Colonic mucosa (tissue), 4 donors: ENCODE results near the gene AGL. TPM values are rescaled to one million over a fixed set of nuclear protein-coding genes. Genes with fewer than 3 reads are reported as not detected.

Experiments
- DNase-seq: peaks from one replicate; pipeline ENCODE4 v3.0.0-alpha.2; 2020
- H3K27ac ChIP-seq: fragments of 200-600 bp; one replicate; pipeline ENCODE4 v1.8.0; 2021
- H3K27me3 ChIP-seq: fragments of 200-600 bp; one replicate; pipeline ENCODE4 v1.8.0; 2021
- H3K36me3 ChIP-seq: fragments of 200-600 bp; one replicate; pipeline ENCODE4 v1.8.0; 2021
- H3K4me1 ChIP-seq: fragments of 200-600 bp; one replicate; pipeline ENCODE4 v1.8.0; 2021; ENCODE audit warnings: mild to moderate bottlenecking
- H3K4me3 ChIP-seq: fragments of 200-600 bp; one replicate; pipeline ENCODE4 v1.8.0; 2021
- H3K9ac ChIP-seq, 2 donors: one replicate each; pipeline ENCODE4 v1.7.0; 2013; ENCODE audit warnings: control low read depth in 2 of 2, low read depth in 2 of 2, low read length in 2 of 2
- H3K9me3 ChIP-seq: fragments of 200-600 bp; one replicate; pipeline ENCODE4 v1.8.0; 2021
- intact Hi-C: fragments of 100-400 bp; cut with DNase I; formaldehyde crosslinking; loops from one replicate; pipeline ENCODE4 v1.14.1; 2022
- total RNA-seq, 2 donors: library from RNA; stranded (reverse); fragmentation: NEBNext Ultra II Directional in 1 of 2; extraction: Animal tissue kit (Norgen Biotek cat#: 25700) in 1 of 2; gene quantifications; one replicate each; pipeline ENCODE4 v1.2.1, GENCODE V29; 2021
- TF ChIP-seq, protein P1 (sequence below): fragments of 200-600 bp; IDR thresholded peaks from one replicate; pipeline ENCODE4 v1.8.0; 2022; ENCODE audit warnings: antibody characterized with exemption, mild to moderate bottlenecking
- donor health status: healthy.
- donor health status: DM: no; HTN: no; CAD: no.
- donor health status: DM: no; HTN: no; CAD: no.

Gene AGL
- total RNA-seq, 2 donors from 2014 or later = 17.9 to 27.5 TPM

GRCh38 chr1:99867682-99868081 lies 17.5 kb downstream of the AGL start:
- Histone ChIP-seq H3K4me3 (no peak overlapping the region), H3K27me3 (no peaks in the 10 kb centered on the region), H3K9ac (no peak overlapping the region), H3K27ac (no peak overlapping the region), H3K36me3 (no peaks in the 10 kb centered on the region), H3K4me1 (no peaks in the 10 kb centered on the region), H3K9me3 (no peaks in the 10 kb centered on the region)
- DNase-seq = no peak
- TF ChIP-seq, protein P1, sequence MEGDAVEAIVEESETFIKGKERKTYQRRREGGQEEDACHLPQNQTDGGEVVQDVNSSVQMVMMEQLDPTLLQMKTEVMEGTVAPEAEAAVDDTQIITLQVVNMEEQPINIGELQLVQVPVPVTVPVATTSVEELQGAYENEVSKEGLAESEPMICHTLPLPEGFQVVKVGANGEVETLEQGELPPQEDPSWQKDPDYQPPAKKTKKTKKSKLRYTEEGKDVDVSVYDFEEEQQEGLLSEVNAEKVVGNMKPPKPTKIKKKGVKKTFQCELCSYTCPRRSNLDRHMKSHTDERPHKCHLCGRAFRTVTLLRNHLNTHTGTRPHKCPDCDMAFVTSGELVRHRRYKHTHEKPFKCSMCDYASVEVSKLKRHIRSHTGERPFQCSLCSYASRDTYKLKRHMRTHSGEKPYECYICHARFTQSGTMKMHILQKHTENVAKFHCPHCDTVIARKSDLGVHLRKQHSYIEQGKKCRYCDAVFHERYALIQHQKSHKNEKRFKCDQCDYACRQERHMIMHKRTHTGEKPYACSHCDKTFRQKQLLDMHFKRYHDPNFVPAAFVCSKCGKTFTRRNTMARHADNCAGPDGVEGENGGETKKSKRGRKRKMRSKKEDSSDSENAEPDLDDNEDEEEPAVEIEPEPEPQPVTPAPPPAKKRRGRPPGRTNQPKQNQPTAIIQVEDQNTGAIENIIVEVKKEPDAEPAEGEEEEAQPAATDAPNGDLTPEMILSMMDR = no peak
- intact Hi-C loops = no loop called here

DNA sequence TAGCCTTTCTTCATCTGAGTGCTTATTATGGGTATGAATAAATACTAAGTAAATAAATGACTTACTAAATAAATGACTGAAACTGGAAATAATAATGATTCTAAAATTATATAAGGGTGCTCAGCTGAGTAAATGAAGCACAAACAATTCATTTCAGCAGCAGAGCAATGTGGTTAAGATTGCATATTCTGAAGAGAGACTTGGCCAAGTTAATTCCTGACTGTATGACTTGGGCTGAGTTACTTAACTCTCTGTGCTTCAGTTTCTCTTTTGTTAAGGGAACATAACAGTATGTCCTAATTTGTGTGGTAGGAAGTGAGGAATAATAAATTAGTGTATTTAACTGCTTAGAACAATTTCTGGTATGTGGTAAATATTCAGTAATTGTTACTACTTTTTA lies 19.1 kb downstream of the AGL start:
- DNase-seq = no peak
- Histone ChIP-seq H3K36me3 (no peaks in the 10 kb centered on the region), H3K4me3 (no peak overlapping the region), H3K9me3 (no peaks in the 10 kb centered on the region), H3K27me3 (no peaks in the 10 kb centered on the region), H3K9ac (no peak overlapping the region), H3K27ac (no peak overlapping the region), H3K4me1 (no peaks in the 10 kb centered on the region)
- TF ChIP-seq, protein P1 = no peak
- intact Hi-C loops = no loop called here

DNA sequence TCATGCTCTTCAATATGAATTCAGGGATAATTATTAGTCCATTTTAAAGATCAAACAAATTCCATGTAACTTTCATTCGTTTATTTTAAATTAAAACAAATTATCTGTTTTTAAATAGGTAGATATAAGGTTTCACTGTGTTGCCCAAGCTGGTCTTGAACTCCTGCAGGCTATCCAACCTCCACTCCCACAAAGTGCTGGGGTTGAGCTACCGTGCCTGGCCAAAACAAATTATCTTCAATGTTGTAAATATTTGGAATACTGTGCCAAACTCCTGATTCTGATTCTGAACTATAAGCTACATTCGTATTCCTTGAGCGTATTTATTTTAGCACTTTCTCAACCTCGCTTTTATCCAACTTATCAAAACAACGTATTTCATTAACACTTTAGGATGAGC lies 19.6 kb downstream of the AGL start:
- no peaks in the 10 kb centered on the region for H3K36me3 ChIP-seq
- H3K27ac ChIP-seq = no peak overlapping the region
- TF ChIP-seq, protein P1 = no peak
- H3K27me3 ChIP-seq = no peaks in the 10 kb centered on the region
- H3K4me1 ChIP-seq = no peaks in the 10 kb centered on the region
- intact Hi-C loops = no loop called here
- DNase-seq = no peak
- H3K9me3 ChIP-seq = no peaks in the 10 kb centered on the region
- H3K4me3 ChIP-seq = no peak overlapping the region
- no peak overlapping the region for H3K9ac ChIP-seq

DNA sequence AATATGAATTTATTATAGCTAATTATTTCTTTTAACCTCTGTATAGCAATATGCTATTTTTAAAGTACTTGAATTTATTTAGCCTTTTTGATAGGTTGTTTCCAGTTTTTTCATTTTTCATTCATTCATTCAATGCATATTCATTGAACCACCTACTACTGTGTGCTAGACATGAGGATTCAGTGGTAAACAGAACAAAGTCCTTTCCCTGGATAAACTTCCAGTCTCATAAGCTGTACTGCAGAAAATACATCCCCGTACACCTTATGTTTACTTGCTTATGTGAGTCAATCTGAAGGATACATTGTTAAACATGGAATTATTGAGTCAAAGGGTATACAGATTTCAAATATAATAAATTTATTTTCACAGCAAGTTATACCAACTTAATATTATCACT lies 21.9 kb downstream of the AGL start:
- no peak for DNase-seq
- Histone ChIP-seq H3K9ac (no peak overlapping the region), H3K9me3 (no peaks in the 10 kb centered on the region), H3K27me3 (no peaks in the 10 kb centered on the region), H3K36me3 (no peaks in the 10 kb centered on the region), H3K27ac (no peak overlapping the region), H3K4me3 (no peak overlapping the region), H3K4me1 (no peaks in the 10 kb centered on the region)
- intact Hi-C loops = no loop called here
- TF ChIP-seq, protein P1 = no peak

GRCh38 chr1:99877568-99877967 lies 27.4 kb downstream of the AGL start:
- H3K4me1 ChIP-seq = no peaks in the 10 kb centered on the region
- H3K36me3 ChIP-seq = no peaks in the 10 kb centered on the region
- no peak overlapping the region for H3K27ac ChIP-seq
- intact Hi-C loops = no loop called here
- H3K9ac ChIP-seq = no peak overlapping the region
- no peaks in the 10 kb centered on the region for H3K27me3 ChIP-seq
- TF ChIP-seq, protein P1 = no peak
- no peaks in the 10 kb centered on the region for H3K9me3 ChIP-seq
- DNase-seq = no peak
- no peak overlapping the region for H3K4me3 ChIP-seq

DNA sequence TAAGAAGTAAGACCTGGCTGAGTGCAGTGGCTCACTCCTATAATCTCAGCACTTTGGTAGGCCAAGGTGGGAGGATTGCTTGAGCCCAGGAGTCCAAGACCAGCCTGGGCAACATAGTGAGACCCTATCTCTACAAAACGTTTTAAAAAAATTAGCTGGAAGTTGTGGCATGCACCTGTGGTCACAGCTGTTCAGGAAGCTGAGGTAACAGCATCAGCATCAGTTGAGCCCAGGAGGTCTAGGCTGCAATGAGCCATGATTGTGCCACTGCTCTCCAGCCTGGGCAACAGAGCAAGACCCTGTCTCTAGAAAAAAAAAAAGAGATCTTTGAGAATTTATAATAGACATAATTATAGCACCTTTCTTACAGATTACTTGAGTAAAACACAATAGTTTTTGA lies 36.0 kb downstream of the AGL start:
- H3K27me3 ChIP-seq = no peaks in the 10 kb centered on the region
- intact Hi-C loops = no loop called here
- TF ChIP-seq, protein P1 = no peak

More for the DNA sequence above, 36.0 kb downstream of the AGL start:
- no peak overlapping the region for H3K27ac ChIP-seq
- no peak overlapping the region for H3K4me3 ChIP-seq
- no peak overlapping the region for H3K9ac ChIP-seq
- H3K4me1 ChIP-seq = no peaks in the 10 kb centered on the region
- H3K36me3 ChIP-seq = peaks cover 4% of the 10 kb centered on the region
- no peaks in the 10 kb centered on the region for H3K9me3 ChIP-seq
- no peak for DNase-seq
